ENCODE results near the gene ECM1.

The ECM1 gene

DNA sequence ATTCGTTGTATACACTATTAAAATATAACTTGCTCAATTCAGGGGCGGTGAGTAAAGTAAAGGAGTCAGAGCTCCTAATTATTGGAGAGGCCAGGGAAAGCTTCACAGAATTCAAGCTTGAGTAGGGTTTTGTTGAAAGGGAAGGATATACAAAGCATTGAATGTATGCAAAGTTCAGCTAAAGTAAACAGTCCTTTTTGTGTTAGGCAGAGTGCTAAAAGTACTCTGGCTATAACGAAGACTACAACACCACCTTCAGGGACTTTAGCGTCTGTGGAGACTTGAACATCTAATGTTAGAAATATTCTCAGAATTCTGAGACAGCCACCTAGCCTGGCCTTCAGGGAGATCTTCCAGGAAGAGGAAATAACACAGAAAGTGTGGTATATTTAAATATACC, 8.7 kb downstream of the ECM1 start:
- peak overlapping the region in 1 of 2 experiments; percentile 82 for H3K4me3 ChIP-seq (ENCODE audit: insufficient read depth in 1 of 2, low read depth in 1 of 2, low read length in 2 of 2)

GRCh38 chr1:150521196-150521968, 13.5 kb downstream of the ECM1 start:
- no peak overlapping the region for H4K91ac ChIP-seq (ENCODE audit: low read length)
- H3K9me3 ChIP-seq (ENCODE audit: control insufficient read depth, low read length): no peaks in the 10 kb centered on the region
- H3K4me2 ChIP-seq (ENCODE audit: low read length, poor library complexity, severe bottlenecking): no peak overlapping the region
- H3K27ac ChIP-seq (ENCODE audit: low read length, poor library complexity, severe bottlenecking): no peak overlapping the region
- no peak overlapping the region for H2AFZ ChIP-seq (ENCODE audit: low read depth, low read length)
- no peak overlapping the region for H3K4me3 ChIP-seq (ENCODE audit: insufficient read depth in 1 of 2, low read depth in 1 of 2, low read length in 2 of 2)
- DNase-seq: no peak
- H2BK12ac ChIP-seq (ENCODE audit: low read length in 2 of 2): no peak overlapping the region
- no peaks in the 10 kb centered on the region for H3K27me3 ChIP-seq (ENCODE audit: control insufficient read depth in 1 of 2, insufficient read depth in 1 of 2, low read length in 2 of 2)
- no peak overlapping the region for H3K18ac ChIP-seq (ENCODE audit: low read depth in 1 of 2, low read length in 2 of 2)
- H4K8ac ChIP-seq (ENCODE audit: low read length): no peak overlapping the region
- no peak overlapping the region for H2BK5ac ChIP-seq (ENCODE audit: low read depth, low read length, poor library complexity, severe bottlenecking)
- H3K79me1 ChIP-seq (replicated peaks; ENCODE audit: low read length, poor library complexity, severe bottlenecking): no peaks in the 10 kb centered on the region
- 88% methylated on average over 1 of the region's 1 CpG for WGBS
- H3K4ac ChIP-seq (ENCODE audit: low read depth in 1 of 2, low read length in 2 of 2): no peak overlapping the region
- no peaks in the 10 kb centered on the region for H3K4me1 ChIP-seq (ENCODE audit: control insufficient read depth, insufficient read depth, low read depth, low read length)
- no peak overlapping the region for H3K9ac ChIP-seq (ENCODE audit: low read length)
- H3K36me3 ChIP-seq (ENCODE audit: control insufficient read depth in 1 of 2, insufficient read depth in 2 of 2, low read depth in 1 of 2, low read length in 2 of 2): no peaks in the 10 kb centered on the region
- no peak overlapping the region for H2AK5ac ChIP-seq (ENCODE audit: low read length, severe bottlenecking)
- no peak overlapping the region for H3K23ac ChIP-seq (ENCODE audit: low read length in 2 of 2)
- no peak overlapping the region for H2BK15ac ChIP-seq (ENCODE audit: low read depth, poor library complexity, severe bottlenecking)
- no peak overlapping the region for H2BK120ac ChIP-seq (ENCODE audit: low read depth, low read length)
- no peak overlapping the region for H3K14ac ChIP-seq (ENCODE audit: low read length in 2 of 2)

More for the DNA sequence above, 8.7 kb downstream of the ECM1 start:
- Histone ChIP-seq H3K9me3 (ENCODE audit: control insufficient read depth, low read length) (no peaks in the 10 kb centered on the region), H2BK120ac (ENCODE audit: low read depth, low read length) (no peak overlapping the region), H3K79me1 (replicated peaks; ENCODE audit: low read length, poor library complexity, severe bottlenecking) (no peaks in the 10 kb centered on the region), H3K27ac (ENCODE audit: low read length, poor library complexity, severe bottlenecking) (no peak overlapping the region), H2BK15ac (ENCODE audit: low read depth, poor library complexity, severe bottlenecking) (no peak overlapping the region), H3K18ac (ENCODE audit: low read depth in 1 of 2, low read length in 2 of 2) (no peak overlapping the region), H3K4me2 (ENCODE audit: low read length, poor library complexity, severe bottlenecking) (no peak overlapping the region), H3K4ac (ENCODE audit: low read depth in 1 of 2, low read length in 2 of 2) (no peak overlapping the region), H3K4me1 (ENCODE audit: control insufficient read depth, insufficient read depth, low read depth, low read length) (peaks cover 9% of the 10 kb centered on the region), H2AK5ac (ENCODE audit: low read length, severe bottlenecking) (no peak overlapping the region), H3K23ac (ENCODE audit: low read length in 2 of 2) (no peak overlapping the region), H2AFZ (ENCODE audit: low read depth, low read length) (no peak overlapping the region), H2BK12ac (ENCODE audit: low read length in 2 of 2) (no peak overlapping the region), H3K9ac (ENCODE audit: low read length) (peak overlapping the region; percentile 79), H3K36me3 (ENCODE audit: control insufficient read depth in 1 of 2, insufficient read depth in 2 of 2, low read depth in 1 of 2, low read length in 2 of 2) (peaks cover 10 to 20% of the 10 kb centered on the region in 2 experiments), H3K14ac (ENCODE audit: low read length in 2 of 2) (no peak overlapping the region), H4K91ac (ENCODE audit: low read length) (no peak overlapping the region), H3K27me3 (ENCODE audit: control insufficient read depth in 1 of 2, insufficient read depth in 1 of 2, low read length in 2 of 2) (no peaks in the 10 kb centered on the region), H4K8ac (ENCODE audit: low read length) (no peak overlapping the region), H2BK5ac (ENCODE audit: low read depth, low read length, poor library complexity, severe bottlenecking) (no peak overlapping the region)
- DNase-seq: peak; percentile 58
- 79% methylated on average over 1 of the region's 4 CpGs for WGBS

- no peak overlapping the region for H2BK12ac ChIP-seq (ENCODE audit: low read length in 2 of 2)
- no peak overlapping the region for H4K8ac ChIP-seq (ENCODE audit: low read length)
- no peak overlapping the region for H3K18ac ChIP-seq (ENCODE audit: low read depth in 1 of 2, low read length in 2 of 2)
- H2AK5ac ChIP-seq (ENCODE audit: low read length, severe bottlenecking): no peak overlapping the region
- no peak overlapping the region for H3K9ac ChIP-seq (ENCODE audit: low read length)
- 87% methylated on average over 3 of the region's 3 CpGs for WGBS
- H2BK15ac ChIP-seq (ENCODE audit: low read depth, poor library complexity, severe bottlenecking): no peak overlapping the region
- no peak overlapping the region for H3K27ac ChIP-seq (ENCODE audit: low read length, poor library complexity, severe bottlenecking)
- H3K4me2 ChIP-seq (ENCODE audit: low read length, poor library complexity, severe bottlenecking): no peak overlapping the region
- no peaks in the 10 kb centered on the region for H3K9me3 ChIP-seq (ENCODE audit: control insufficient read depth, low read length)
- no peaks in the 10 kb centered on the region for H3K36me3 ChIP-seq (ENCODE audit: control insufficient read depth in 1 of 2, insufficient read depth in 2 of 2, low read depth in 1 of 2, low read length in 2 of 2)
- H3K79me1 ChIP-seq (replicated peaks; ENCODE audit: low read length, poor library complexity, severe bottlenecking): no peaks in the 10 kb centered on the region
- no peak for DNase-seq
- no peaks in the 10 kb centered on the region for H3K27me3 ChIP-seq (ENCODE audit: control insufficient read depth in 1 of 2, insufficient read depth in 1 of 2, low read length in 2 of 2)
- H3K14ac ChIP-seq (ENCODE audit: low read length in 2 of 2): no peak overlapping the region
- no peak overlapping the region for H2AFZ ChIP-seq (ENCODE audit: low read depth, low read length)
- no peak overlapping the region for H4K91ac ChIP-seq (ENCODE audit: low read length)
- H3K4ac ChIP-seq (ENCODE audit: low read depth in 1 of 2, low read length in 2 of 2): no peak overlapping the region
- H2BK120ac ChIP-seq (ENCODE audit: low read depth, low read length): no peak overlapping the region
- peaks cover 1% of the 10 kb centered on the region for H3K4me1 ChIP-seq (ENCODE audit: control insufficient read depth, insufficient read depth, low read depth, low read length)
- H2BK5ac ChIP-seq (ENCODE audit: low read depth, low read length, poor library complexity, severe bottlenecking): no peak overlapping the region
- no peak overlapping the region for H3K23ac ChIP-seq (ENCODE audit: low read length in 2 of 2)
- no peak overlapping the region for H3K4me3 ChIP-seq (ENCODE audit: insufficient read depth in 1 of 2, low read depth in 1 of 2, low read length in 2 of 2)
These were observed 17.4 kb downstream of the ECM1 start for GRCh38 chr1:150525348-150525747.

DNA sequence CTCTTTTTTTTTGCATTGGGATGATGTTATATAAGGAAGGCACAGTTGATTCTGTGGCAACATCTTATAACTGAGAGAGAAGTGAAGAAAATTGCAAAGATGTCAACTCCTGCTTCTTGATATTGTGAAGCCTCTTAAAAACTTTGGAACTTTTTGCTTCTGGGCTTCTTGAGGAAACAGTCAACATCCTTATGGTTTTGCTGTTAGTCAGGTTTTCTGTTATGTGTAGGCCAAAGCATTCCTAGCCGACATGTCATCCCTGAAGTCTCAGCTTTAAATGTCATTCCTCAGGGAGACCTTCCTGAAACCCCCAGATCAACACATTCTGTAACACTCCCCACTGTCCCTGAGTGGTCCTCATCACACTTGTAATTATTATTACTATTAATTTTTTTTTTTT, 20.3 kb downstream of the ECM1 start:
- 54% methylated on average over 1 of the region's 1 CpG for WGBS

More for the DNA sequence above, 20.3 kb downstream of the ECM1 start:
- no peak overlapping the region for H2AFZ ChIP-seq (ENCODE audit: low read depth, low read length)
- H2AK5ac ChIP-seq (ENCODE audit: low read length, severe bottlenecking): no peak overlapping the region
- no peaks in the 10 kb centered on the region for H3K27me3 ChIP-seq (ENCODE audit: control insufficient read depth in 1 of 2, insufficient read depth in 1 of 2, low read length in 2 of 2)
- peak; percentile 65 for DNase-seq
- no peaks in the 10 kb centered on the region for H3K79me1 ChIP-seq (replicated peaks; ENCODE audit: low read length, poor library complexity, severe bottlenecking)
- H3K36me3 ChIP-seq (ENCODE audit: control insufficient read depth in 1 of 2, insufficient read depth in 2 of 2, low read depth in 1 of 2, low read length in 2 of 2): no peaks in the 10 kb centered on the region
- no peak overlapping the region for H3K4ac ChIP-seq (ENCODE audit: low read depth in 1 of 2, low read length in 2 of 2)
- H3K4me2 ChIP-seq (ENCODE audit: low read length, poor library complexity, severe bottlenecking): no peak overlapping the region
- no peak overlapping the region for H2BK12ac ChIP-seq (ENCODE audit: low read length in 2 of 2)
- no peak overlapping the region for H4K8ac ChIP-seq (ENCODE audit: low read length)
- peak overlapping the region; percentile 28 for H3K9ac ChIP-seq (ENCODE audit: low read length)
- no peak overlapping the region for H2BK120ac ChIP-seq (ENCODE audit: low read depth, low read length)
- no peak overlapping the region for H3K18ac ChIP-seq (ENCODE audit: low read depth in 1 of 2, low read length in 2 of 2)
- H3K4me1 ChIP-seq (ENCODE audit: control insufficient read depth, insufficient read depth, low read depth, low read length): peaks cover 1% of the 10 kb centered on the region
- H3K23ac ChIP-seq (ENCODE audit: low read length in 2 of 2): no peak overlapping the region
- no peak overlapping the region for H2BK5ac ChIP-seq (ENCODE audit: low read depth, low read length, poor library complexity, severe bottlenecking)
- H3K9me3 ChIP-seq (ENCODE audit: control insufficient read depth, low read length): no peaks in the 10 kb centered on the region
- no peak overlapping the region for H3K4me3 ChIP-seq (ENCODE audit: insufficient read depth in 1 of 2, low read depth in 1 of 2, low read length in 2 of 2)
- no peak overlapping the region for H3K27ac ChIP-seq (ENCODE audit: low read length, poor library complexity, severe bottlenecking)
- H2BK15ac ChIP-seq (ENCODE audit: low read depth, poor library complexity, severe bottlenecking): no peak overlapping the region
- no peak overlapping the region for H3K14ac ChIP-seq (ENCODE audit: low read length in 2 of 2)
- H4K91ac ChIP-seq (ENCODE audit: low read length): no peak overlapping the region

Data from mesenchymal stem cell (in vitro differentiated cells and primary cell).